PC-3 (cell line): Measurements from ENCODE around the gene ADRA2A. TPM values are rescaled to one million over a fixed set of nuclear protein-coding genes. Genes with fewer than 3 reads are reported as not detected.

Experiments
- ATAC-seq: fragments of 200-7000 bp; cut with Tn5 transposase; 2 replicates; pipeline ENCODE4 v1.9.1; 2020; ENCODE audit warnings: mild to moderate bottlenecking, moderate library complexity
- BruUV-seq: library from RNA; stranded (reverse); fragments of 400-500 nt; replicated peaks from 2 replicates; lab custom pipeline; 2021; lab: Mats Ljungman, UMichigan
- CTCF ChIA-PET: fragments of 300-600 bp; sonication (Branson Sonifier 250); formaldehyde crosslinking; loops from one replicate; lab custom pipeline; 2022; ENCODE audit warnings: antibody characterized with exemption; lab: Charles Lee
- POLR2A ChIA-PET: fragments of 300-600 bp; sonication (Branson Sonifier 250); formaldehyde crosslinking; loops from one replicate; lab custom pipeline; 2022; ENCODE audit warnings: antibody characterized with exemption; ENCODE audit not compliant: unreplicated experiment; lab: Charles Lee
- DNase-seq: peaks from one replicate; pipeline ENCODE4 v3.0.0-alpha.2; 2015
- H2AFZ ChIP-seq: fragments of 300-600 bp; sonication (generic); 2 replicates; pipeline ENCODE4 v1.6.0; 2016; ENCODE audit warnings: antibody characterized with exemption, low read length
- H3F3A ChIP-seq: fragments of 300-600 bp; sonication (generic); one replicate; pipeline ENCODE4 v1.6.0; 2017; ENCODE audit warnings: antibody characterized with exemption, low read length, control low read depth, mild to moderate bottlenecking; ENCODE audit not compliant: unreplicated experiment
- H3K27ac ChIP-seq: fragments of 300-600 bp; sonication (generic); 2 replicates; pipeline ENCODE4 v1.5.1; 2016; ENCODE audit warnings: mild to moderate bottlenecking, low read length
- H3K27me3 ChIP-seq: fragments of 300-600 bp; sonication (generic); 2 replicates; pipeline ENCODE4 v1.6.1; 2016; ENCODE audit warnings: low read length, mixed read lengths
- H3K36me3 ChIP-seq: fragments of 300-600 bp; sonication (generic); 2 replicates; pipeline ENCODE4 v1.6.1; 2016; ENCODE audit warnings: low read depth, mixed run types, low read length, mixed read lengths
- H3K4me1 ChIP-seq: fragments of 300-600 bp; sonication (generic); 2 replicates; pipeline ENCODE4 v1.5.1; 2016; ENCODE audit warnings: low read length; ENCODE audit not compliant: insufficient read depth
- H3K4me2 ChIP-seq: fragments of 300-600 bp; sonication (generic); 2 replicates; pipeline ENCODE4 v1.6.0; 2016; ENCODE audit warnings: low read length
- H3K4me3 ChIP-seq: fragments of 300-600 bp; sonication (generic); 2 replicates; pipeline ENCODE4 v1.5.1; 2016; ENCODE audit warnings: mild to moderate bottlenecking, low read length, mixed read lengths
- H3K79me2 ChIP-seq: fragments of 300-600 bp; sonication (generic); 2 replicates; pipeline ENCODE4 v1.6.1; 2017; ENCODE audit warnings: low read length, mixed read lengths
- H3K9ac ChIP-seq: fragments of 300-600 bp; sonication (generic); 2 replicates; pipeline ENCODE4 v1.6.0; 2016; ENCODE audit warnings: mild to moderate bottlenecking, low read length
- H3K9me2 ChIP-seq: fragments of 300-600 bp; sonication (generic); replicated peaks from 2 replicates; pipeline ENCODE4 v1.6.1; 2016; ENCODE audit warnings: mixed run types, low read length, mixed read lengths
- H3K9me3 ChIP-seq: fragments of 300-600 bp; sonication (generic); 2 replicates; pipeline ENCODE4 v1.6.1; 2016; ENCODE audit warnings: low read length, mixed read lengths
- H4K20me1 ChIP-seq: fragments of 300-600 bp; sonication (generic); 2 replicates; pipeline ENCODE4 v1.6.1; 2016; ENCODE audit warnings: low read length, mixed read lengths
- EZH2 ChIP-seq: fragments of 300-600 bp; sonication (generic); IDR thresholded peaks from one replicate; pipeline ENCODE4 v1.6.1; 2017; ENCODE audit warnings: antibody characterized with exemption, mild to moderate bottlenecking, low read length; ENCODE audit not compliant: unreplicated experiment
- EZH2phosphoT487 ChIP-seq: fragments of 300-600 bp; sonication (generic); IDR thresholded peaks from 2 replicates; pipeline ENCODE4 v1.6.1; 2018; ENCODE audit warnings: mild to moderate bottlenecking, antibody characterized with exemption, low read length, borderline replicate concordance
- intact Hi-C: fragments of 100-400 bp; cut with micrococcal nuclease; formaldehyde crosslinking; loops from 2 replicates; pipeline ENCODE4 v1.9.0; 2023
- total RNA-seq: library from RNA; depleted of rRNA; stranded (reverse); fragments of >200 nt; gene quantifications from 2 replicates; pipeline ENCODE4 v1.2.3, GENCODE V29; 2014
- TF ChIP-seq, protein P1 (sequence below): fragments of 300-600 bp; sonication (generic); conservative IDR thresholded peaks from 2 replicates; pipeline ENCODE4 v1.5.1; 2017; ENCODE audit warnings: antibody characterized with exemption, low read depth, mild to moderate bottlenecking, low read length

The ADRA2A gene
- total RNA-seq, 1 experiment from 2014 or later, result not detected

DNA sequence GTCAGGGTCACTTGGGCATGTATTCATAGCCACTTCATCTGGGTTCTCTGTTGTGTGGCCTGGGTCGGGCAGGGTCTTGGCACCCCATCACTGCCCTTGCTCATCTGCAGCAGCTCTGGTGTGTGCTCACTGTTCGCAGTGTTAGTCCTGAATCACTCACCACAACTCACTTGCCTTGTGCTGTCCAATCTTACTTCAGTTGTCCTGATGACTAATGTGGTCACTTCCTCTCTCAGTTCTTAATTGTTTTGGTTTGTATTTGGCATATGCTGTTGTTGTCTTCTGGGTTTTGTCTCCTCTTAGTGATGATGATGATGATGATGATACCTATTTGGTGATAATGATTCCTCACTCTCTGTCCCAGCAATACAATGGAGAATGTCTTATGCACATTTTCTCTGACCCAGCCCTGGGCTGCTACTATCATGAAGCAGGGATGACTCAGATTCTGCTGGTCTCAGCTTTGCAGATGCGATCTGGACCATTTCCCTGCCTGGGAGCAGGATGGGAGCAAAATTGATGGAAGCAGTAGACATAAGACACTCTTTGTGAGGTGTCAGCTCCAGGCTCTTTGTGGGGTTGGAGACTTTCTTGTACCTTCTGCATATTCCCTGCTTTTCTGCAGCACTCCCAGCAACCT lies 17.0 kb downstream of the ADRA2A start:
- Histone ChIP-seq H3K27me3 (no peaks in the 10 kb centered on the region; the same call in 1 of the 2 replicates), H3K9ac (no peak overlapping the region), H4K20me1 (no peaks in the 10 kb centered on the region), H3K36me3 (no peaks in the 10 kb centered on the region), H3K27ac (no peak overlapping the region), H2AFZ (no peak overlapping the region), H3K4me2 (no peak overlapping the region), H3F3A (no peaks in the 10 kb centered on the region), H3K9me2 (no peaks in the 10 kb centered on the region), H3K9me3 (no peaks in the 10 kb centered on the region), H3K4me1 (no peaks in the 10 kb centered on the region), H3K4me3 (no peak overlapping the region), H3K79me2 (no peaks in the 10 kb centered on the region)
- intact Hi-C loops, result no loop called here
- peak; percentile 8 for DNase-seq
- no peak for ATAC-seq
- ChIA-PET POLR2A (no interaction called here), CTCF (no interaction called here)
- BruUV-seq, result no TSS peak
- TF ChIP-seq, protein P1, sequence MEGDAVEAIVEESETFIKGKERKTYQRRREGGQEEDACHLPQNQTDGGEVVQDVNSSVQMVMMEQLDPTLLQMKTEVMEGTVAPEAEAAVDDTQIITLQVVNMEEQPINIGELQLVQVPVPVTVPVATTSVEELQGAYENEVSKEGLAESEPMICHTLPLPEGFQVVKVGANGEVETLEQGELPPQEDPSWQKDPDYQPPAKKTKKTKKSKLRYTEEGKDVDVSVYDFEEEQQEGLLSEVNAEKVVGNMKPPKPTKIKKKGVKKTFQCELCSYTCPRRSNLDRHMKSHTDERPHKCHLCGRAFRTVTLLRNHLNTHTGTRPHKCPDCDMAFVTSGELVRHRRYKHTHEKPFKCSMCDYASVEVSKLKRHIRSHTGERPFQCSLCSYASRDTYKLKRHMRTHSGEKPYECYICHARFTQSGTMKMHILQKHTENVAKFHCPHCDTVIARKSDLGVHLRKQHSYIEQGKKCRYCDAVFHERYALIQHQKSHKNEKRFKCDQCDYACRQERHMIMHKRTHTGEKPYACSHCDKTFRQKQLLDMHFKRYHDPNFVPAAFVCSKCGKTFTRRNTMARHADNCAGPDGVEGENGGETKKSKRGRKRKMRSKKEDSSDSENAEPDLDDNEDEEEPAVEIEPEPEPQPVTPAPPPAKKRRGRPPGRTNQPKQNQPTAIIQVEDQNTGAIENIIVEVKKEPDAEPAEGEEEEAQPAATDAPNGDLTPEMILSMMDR, result no peak
- TF ChIP-seq EZH2phosphoT487 (no peak), EZH2 (no peak)

DNA sequence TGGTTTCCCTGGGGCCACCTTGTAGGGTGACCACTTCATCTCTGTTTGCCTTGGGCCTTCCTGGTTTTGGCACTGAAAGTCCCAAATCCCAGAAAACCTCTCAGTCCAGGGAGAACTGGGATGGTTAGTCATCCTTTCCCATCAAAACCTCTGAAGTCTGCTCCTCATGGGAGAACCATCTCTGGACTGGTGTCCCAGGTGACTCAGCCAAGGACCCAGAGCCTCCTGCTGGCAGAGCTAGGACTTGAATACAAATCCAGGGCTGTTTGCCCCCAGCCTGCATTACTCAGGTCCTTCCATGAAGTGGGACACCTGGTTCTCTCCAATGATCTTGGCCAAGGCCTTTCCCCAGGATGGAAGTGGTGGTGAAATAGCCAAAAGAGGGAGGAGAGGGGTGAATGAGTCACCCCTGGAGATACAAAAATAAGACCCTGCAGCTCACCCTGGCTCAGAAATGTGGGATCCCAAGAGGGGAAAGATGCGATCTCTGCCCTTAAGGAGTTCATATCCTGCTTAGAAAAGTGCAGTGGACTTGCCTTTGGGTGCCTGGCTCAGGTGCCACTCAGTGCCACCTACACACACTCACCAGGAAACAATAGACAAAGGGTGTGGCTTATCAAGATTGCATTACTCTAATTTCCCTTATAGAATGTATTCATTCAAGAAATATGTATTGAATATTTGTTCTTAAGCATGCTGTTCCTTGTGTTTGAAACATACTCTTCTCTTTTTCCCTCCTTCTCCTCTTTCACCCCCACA lies 22.0 kb downstream of the ADRA2A start:
- Histone ChIP-seq H3K9me2 (no peaks in the 10 kb centered on the region), H3K36me3 (no peaks in the 10 kb centered on the region), H3K4me3 (no peak overlapping the region), H3K9ac (no peak overlapping the region), H2AFZ (no peak overlapping the region), H3K4me1 (no peaks in the 10 kb centered on the region), H3K4me2 (no peak overlapping the region), H3K27me3 (0 out of 2 replicates have a peak, but pooled peaks cover 10% of the 10 kb centered on the region), H3F3A (no peaks in the 10 kb centered on the region), H3K79me2 (no peaks in the 10 kb centered on the region), H3K27ac (no peak overlapping the region), H3K9me3 (no peaks in the 10 kb centered on the region), H4K20me1 (no peaks in the 10 kb centered on the region)
- ATAC-seq (no peak; the same call in 1 of the 2 replicates), DNase-seq (no peak)
- CTCF ChIA-PET, result interaction anchor here (0.6 kb wide), 1 partner anchor 12 kb away, joined by 3 read pairs; no protein-coding TSS in a partner anchor
- POLR2A ChIA-PET, result no interaction called here
- TF ChIP-seq, protein P1, result peak; percentile 22; the same call in 1 of the 2 replicates
- TF ChIP-seq EZH2phosphoT487, result no peak
- intact Hi-C loops, result no loop called here
- BruUV-seq, result no TSS peak

GRCh38 chr10:111100198-111100597 lies 23.4 kb downstream of the ADRA2A start:
- no peak overlapping the region for H2AFZ ChIP-seq
- H3K4me2 ChIP-seq, result no peak overlapping the region
- H3K79me2 ChIP-seq, result no peaks in the 10 kb centered on the region
- intact Hi-C loops, result no loop called here
- no peak overlapping the region for H3K9ac ChIP-seq
- H3F3A ChIP-seq, result no peaks in the 10 kb centered on the region
- H3K27me3 ChIP-seq, result peaks cover 16% of the 10 kb centered on the region; the same call in 1 of the 2 replicates
- H3K27ac ChIP-seq, result no peak overlapping the region
- H3K4me1 ChIP-seq, result no peaks in the 10 kb centered on the region
- no TSS peak for BruUV-seq
- no peaks in the 10 kb centered on the region for H3K36me3 ChIP-seq
- H4K20me1 ChIP-seq, result no peaks in the 10 kb centered on the region
- ChIA-PET POLR2A (no interaction called here), CTCF (no interaction called here)
- TF ChIP-seq, protein P1, result no peak
- TF ChIP-seq EZH2 (no peak), EZH2phosphoT487 (no peak)
- no peak overlapping the region for H3K4me3 ChIP-seq
- DNase-seq (no peak), ATAC-seq (no peak)
- no peaks in the 10 kb centered on the region for H3K9me2 ChIP-seq
- H3K9me3 ChIP-seq, result no peaks in the 10 kb centered on the region
